CD4-positive, CD25-positive, alpha-beta regulatory T cell (primary cell): ENCODE measurements around the gene PIK3CA. TPM values are rescaled to one million over a fixed set of nuclear protein-coding genes. Genes with fewer than 3 reads are reported as not detected.

ENCODE experiments used
- ATAC-seq, 2 donors: fragments of 150-1000 bp; cut with Tn5 transposase; one replicate each; pipeline ENCODE4 v1.10.0; 2021; ENCODE audit warnings: low read depth in 2 of 2, moderate number of reproducible peaks in 2 of 2, moderate library complexity in 1 of 2
- DNase-seq, 3 donors: peaks; one replicate each; pipeline versions ENCODE4 v3.0.0 to v3.0.0-alpha.2; 2012 to 2022; ENCODE audit warnings: mixed read lengths in 1 of 3
- H3K27ac ChIP-seq: one replicate; pipeline ENCODE4 v1.7.0; 2013; ENCODE audit warnings: mild to moderate bottlenecking, low read length; ENCODE audit not compliant: insufficient read depth, poor library complexity, severe bottlenecking
- H3K27me3 ChIP-seq: one replicate; pipeline ENCODE4 v1.7.0; 2013; ENCODE audit warnings: low read length; ENCODE audit not compliant: control insufficient read depth, insufficient read depth
- H3K36me3 ChIP-seq: one replicate; pipeline ENCODE4 v1.7.0; 2013; ENCODE audit warnings: mild to moderate bottlenecking, low read length, moderate library complexity; ENCODE audit not compliant: control insufficient read depth, insufficient read depth
- H3K4me1 ChIP-seq: 2 replicates; pipeline ENCODE4 v1.7.0; 2013; ENCODE audit warnings: mild to moderate bottlenecking, low read length; ENCODE audit not compliant: insufficient read depth, control insufficient read depth, poor library complexity, severe bottlenecking
- H3K4me3 ChIP-seq: one replicate; pipeline ENCODE4 v1.7.0; 2013; ENCODE audit warnings: low read depth, mild to moderate bottlenecking, low read length, moderate library complexity
- H3K9me3 ChIP-seq, 2 experiments: 1 replicate in 1 of 2; 2 replicates in 1 of 2; pipeline ENCODE4 v1.7.0; 2013; ENCODE audit warnings: low read length in 2 of 2, mild to moderate bottlenecking in 1 of 2, moderate library complexity in 1 of 2; ENCODE audit not compliant: control insufficient read depth in 2 of 2
- H3K27ac Mint-ChIP-seq, 3 donors: one replicate each; pipeline ENCODE4 v1.8.0; 2020 to 2022; ENCODE audit warnings: mild to moderate bottlenecking in 3 of 3, mixed read lengths in 3 of 3, moderate library complexity in 2 of 3
- H3K27me3 Mint-ChIP-seq: one replicate; pipeline ENCODE4 v1.8.0; 2022; ENCODE audit warnings: mild to moderate bottlenecking, mixed read lengths
- H3K36me3 Mint-ChIP-seq: one replicate; pipeline ENCODE4 v1.8.0; 2020; ENCODE audit warnings: mixed read lengths
- H3K4me1 Mint-ChIP-seq, 4 donors: one replicate each; pipeline ENCODE4 v1.8.0; 2020 to 2022; ENCODE audit warnings: mixed read lengths in 4 of 4, mild to moderate bottlenecking in 1 of 4
- H3K4me3 Mint-ChIP-seq, 4 donors: one replicate each; pipeline ENCODE4 v1.8.0; 2020 to 2022; ENCODE audit warnings: mild to moderate bottlenecking in 4 of 4, mixed read lengths in 4 of 4, moderate library complexity in 3 of 4
- H3K9me3 Mint-ChIP-seq, 7 donors: one replicate each; pipeline ENCODE4 v1.8.0; 2020 to 2022; ENCODE audit warnings: mixed read lengths in 7 of 7, mild to moderate bottlenecking in 3 of 7, moderate library complexity in 2 of 7
- polyA plus RNA-seq, 4 donors: library from polyadenylated mRNA; unstranded; fragments of 300-500 nt; fragmentation: Illumina TruSeq; gene quantifications; one replicate each; pipeline ENCODE4 v1.2.3, GENCODE V29; 2021
- total RNA-seq: library from RNA; stranded (reverse); gene quantifications from one replicate; pipeline ENCODE4 v1.2.3, GENCODE V29; 2022

Gene PIK3CA
- total and polyA plus RNA-seq, 5 donors from 2014 or later = 15.8 to 38.0 (median 19.6) TPM

DNA sequence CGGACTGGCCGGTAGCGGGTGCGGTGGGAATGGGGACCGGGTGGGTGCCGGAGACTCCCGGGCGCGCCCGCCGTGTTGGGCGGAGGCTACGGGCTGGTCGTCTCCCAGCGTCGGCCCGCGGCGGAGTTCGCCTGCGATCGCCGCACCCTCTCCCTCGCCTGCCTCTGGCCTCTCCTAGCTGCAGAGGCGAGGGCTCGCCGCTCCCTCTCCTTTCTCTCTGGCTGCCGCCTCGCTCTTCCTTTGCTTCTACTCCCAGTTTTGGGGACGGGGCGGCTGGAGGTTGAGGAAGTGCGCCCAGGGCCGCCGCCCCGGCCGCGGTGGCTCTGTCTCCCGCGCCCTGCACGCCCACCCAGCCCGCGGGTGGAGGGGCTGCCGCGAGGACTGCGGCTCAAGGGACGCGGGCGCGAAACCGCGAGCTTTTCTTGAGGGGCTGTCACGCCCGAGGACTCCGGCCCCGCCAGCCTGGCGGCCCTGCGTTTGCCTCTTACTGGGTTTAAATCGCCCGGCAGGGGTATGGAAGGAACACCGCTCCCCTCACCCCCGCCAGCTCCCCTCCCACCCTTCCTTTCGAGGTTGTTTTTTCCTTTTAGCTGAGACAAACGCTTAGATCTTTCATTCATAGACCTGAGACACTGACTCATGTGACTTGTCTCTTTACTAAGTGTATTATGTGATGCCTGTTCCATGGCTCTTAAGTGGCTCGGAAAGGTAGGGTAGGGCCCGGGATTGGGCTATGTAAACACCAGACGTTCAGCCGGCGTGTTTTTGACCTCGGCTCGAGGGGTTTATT is 654 bp downstream of the PIK3CA start:
- ATAC-seq = peak; percentile 50 to 52
- Histone ChIP-seq H3K4me1 (peaks cover 43% of the 10 kb centered on the region), H3K27me3 (no peaks in the 10 kb centered on the region), H3K9me3 (no peaks in the 10 kb centered on the region), H3K36me3 (no peaks in the 10 kb centered on the region), H3K4me3 (peak overlapping the region; percentile 96), H3K27ac (peak overlapping the region; percentile 96)
- Mint-ChIP-seq H3K9me3 (no peaks in the 10 kb centered on the region), H3K27ac (peak overlapping the region; percentile 97 to 99 (median 98)), H3K4me1 (peaks cover 11 to 46% (median 33%) of the 10 kb centered on the region in 4 donors), H3K27me3 (peaks cover 7% of the 10 kb centered on the region), H3K4me3 (peak overlapping the region; percentile 93 to 100 (median 98)), H3K36me3 (no peaks in the 10 kb centered on the region)
- DNase-seq = peak; percentile 60 to 86 (median 71)

DNA sequence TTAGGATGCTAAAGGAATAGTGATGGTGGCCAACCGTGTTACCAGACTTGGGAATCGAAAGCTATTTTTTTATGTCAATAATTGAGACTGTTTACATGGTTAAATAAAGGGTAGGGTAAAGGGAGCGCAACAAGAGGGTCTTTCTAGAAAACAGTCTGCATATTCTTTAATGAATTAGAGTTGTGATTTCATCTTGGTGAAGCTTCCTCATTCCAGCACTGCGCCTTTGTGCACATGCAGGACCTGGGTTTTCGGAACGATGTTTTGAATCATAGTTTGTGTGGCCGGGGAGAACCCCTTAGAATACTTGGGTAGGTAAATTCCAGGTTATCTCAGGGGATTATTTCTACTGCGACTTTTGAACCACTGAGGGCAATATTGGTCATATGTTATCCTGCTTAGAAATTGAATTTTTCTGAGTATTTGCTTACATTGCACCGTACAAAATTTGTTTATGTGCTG is 1.3 kb downstream of the PIK3CA start:
- ATAC-seq = no peak
- peak in 2 of 3 donors; percentile 38 to 56 for DNase-seq
- peaks cover 43% of the 10 kb centered on the region for H3K4me1 ChIP-seq
- Mint-ChIP-seq H3K27me3 (peaks cover 4% of the 10 kb centered on the region), H3K36me3 (no peaks in the 10 kb centered on the region), H3K4me1 (peaks cover 11 to 52% (median 34%) of the 10 kb centered on the region in 4 donors), H3K4me3 (peak overlapping the region; percentile 93 to 100 (median 98)), H3K27ac (peak overlapping the region; percentile 97 to 99 (median 98)), H3K9me3 (no peaks in the 10 kb centered on the region)
- peak overlapping the region; percentile 96 for H3K27ac ChIP-seq
- H3K27me3 ChIP-seq = no peaks in the 10 kb centered on the region
- H3K9me3 ChIP-seq = no peaks in the 10 kb centered on the region
- H3K4me3 ChIP-seq = peak overlapping the region; percentile 96
- H3K36me3 ChIP-seq = no peaks in the 10 kb centered on the region

DNA sequence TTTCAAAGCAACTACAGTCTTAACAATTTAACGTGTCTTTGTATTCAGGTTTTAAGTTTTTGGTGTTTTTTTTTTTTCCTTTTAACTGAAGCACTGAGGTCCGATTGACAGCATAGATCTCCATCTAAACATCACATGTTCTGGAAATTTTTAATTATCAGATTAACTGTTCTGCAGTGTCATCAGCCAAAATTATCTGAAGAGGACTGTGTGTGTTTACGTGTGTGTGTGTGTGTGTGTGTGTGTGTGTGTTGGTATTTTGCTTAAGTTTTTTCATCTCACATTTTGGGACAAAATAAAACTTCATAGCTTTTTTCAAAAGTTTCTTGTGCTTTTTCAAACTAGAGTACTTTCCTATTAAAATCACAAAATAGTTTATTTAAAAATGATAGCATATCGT is 1.8 kb downstream of the PIK3CA start:
- peak overlapping the region; percentile 96 for H3K4me3 ChIP-seq

DNA sequence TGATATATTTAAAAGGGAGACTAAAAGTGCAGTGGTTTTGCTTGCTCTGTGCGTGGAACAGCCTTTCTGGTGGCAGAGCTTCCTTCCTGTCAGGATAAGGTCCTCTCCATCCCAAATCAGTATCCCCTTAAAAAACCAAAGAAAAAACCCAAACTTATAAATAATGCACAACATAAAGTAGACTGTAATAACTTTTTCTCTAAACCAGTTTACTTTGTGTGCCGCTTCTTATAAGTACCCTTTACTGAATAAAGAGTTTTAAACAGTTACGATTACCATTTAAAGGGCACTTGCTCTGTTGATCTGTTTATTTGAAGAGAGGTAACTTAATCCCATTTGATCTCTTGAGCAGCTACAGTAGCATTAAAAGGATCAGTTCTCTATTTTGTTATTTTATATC is 2.5 kb downstream of the PIK3CA start:
- H3K4me1 ChIP-seq = peaks cover 45% of the 10 kb centered on the region
- Mint-ChIP-seq H3K4me1 (peaks cover 15 to 58% (median 36%) of the 10 kb centered on the region in 4 donors), H3K27ac (no peak overlapping the region), H3K4me3 (peak overlapping the region; percentile 33 to 78 (median 44)), H3K36me3 (no peaks in the 10 kb centered on the region), H3K27me3 (peaks cover 1% of the 10 kb centered on the region), H3K9me3 (no peaks in the 10 kb centered on the region)
- no peak overlapping the region for H3K27ac ChIP-seq
- no peaks in the 10 kb centered on the region for H3K36me3 ChIP-seq
- peak overlapping the region; percentile 96 for H3K4me3 ChIP-seq
- no peak for ATAC-seq
- no peaks in the 10 kb centered on the region for H3K9me3 ChIP-seq
- H3K27me3 ChIP-seq = no peaks in the 10 kb centered on the region
- DNase-seq = no peak

More for the DNA sequence above, 1.8 kb downstream of the PIK3CA start:
- Mint-ChIP-seq H3K36me3 (no peaks in the 10 kb centered on the region), H3K9me3 (no peaks in the 10 kb centered on the region), H3K27ac (peak overlapping the region; percentile 97 to 99 (median 98)), H3K4me1 (peaks cover 15 to 57% (median 35%) of the 10 kb centered on the region in 4 donors), H3K27me3 (peaks cover 4% of the 10 kb centered on the region), H3K4me3 (peak overlapping the region; percentile 93 to 100 (median 98))
- ATAC-seq (no peak), DNase-seq (no peak)
- Histone ChIP-seq H3K9me3 (no peaks in the 10 kb centered on the region), H3K27me3 (no peaks in the 10 kb centered on the region), H3K36me3 (no peaks in the 10 kb centered on the region), H3K27ac (peak overlapping the region; percentile 96), H3K4me1 (peaks cover 43% of the 10 kb centered on the region)

DNA sequence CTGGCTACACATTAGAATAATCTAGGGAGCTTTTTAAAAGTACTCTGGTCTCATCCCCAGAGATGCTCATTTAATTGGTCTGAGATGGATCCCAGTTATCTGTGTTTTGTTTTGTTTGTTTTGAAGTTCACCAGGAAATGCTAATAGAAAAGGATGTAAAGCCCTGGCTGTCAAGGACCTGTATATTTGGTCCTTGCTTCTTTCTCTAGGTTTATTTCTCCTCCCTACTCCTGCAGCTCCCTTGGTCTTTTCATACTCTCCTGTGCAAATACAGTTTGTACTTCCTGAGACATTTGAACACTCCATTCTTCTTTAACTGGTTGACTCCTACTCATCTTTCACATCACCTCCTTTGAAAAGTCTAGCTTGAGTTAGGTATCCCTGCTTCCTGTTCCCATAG is 3.3 kb downstream of the PIK3CA start:
- no peak for ATAC-seq
- no peaks in the 10 kb centered on the region for H3K27me3 ChIP-seq
- no peaks in the 10 kb centered on the region for H3K9me3 ChIP-seq
- H3K36me3 Mint-ChIP-seq = no peaks in the 10 kb centered on the region
- no peak for DNase-seq
- peaks cover 23 to 67% (median 44%) of the 10 kb centered on the region in 4 donors for H3K4me1 Mint-ChIP-seq
- H3K4me3 Mint-ChIP-seq = peak overlapping the region; percentile 30 to 78 (median 51)
- H3K9me3 Mint-ChIP-seq = no peaks in the 10 kb centered on the region
- no peak overlapping the region for H3K27ac ChIP-seq
- H3K4me1 ChIP-seq = peaks cover 48% of the 10 kb centered on the region
- no peaks in the 10 kb centered on the region for H3K27me3 Mint-ChIP-seq
- H3K36me3 ChIP-seq = no peaks in the 10 kb centered on the region
- H3K27ac Mint-ChIP-seq = no peak overlapping the region
- peak overlapping the region; percentile 16 for H3K4me3 ChIP-seq

DNA sequence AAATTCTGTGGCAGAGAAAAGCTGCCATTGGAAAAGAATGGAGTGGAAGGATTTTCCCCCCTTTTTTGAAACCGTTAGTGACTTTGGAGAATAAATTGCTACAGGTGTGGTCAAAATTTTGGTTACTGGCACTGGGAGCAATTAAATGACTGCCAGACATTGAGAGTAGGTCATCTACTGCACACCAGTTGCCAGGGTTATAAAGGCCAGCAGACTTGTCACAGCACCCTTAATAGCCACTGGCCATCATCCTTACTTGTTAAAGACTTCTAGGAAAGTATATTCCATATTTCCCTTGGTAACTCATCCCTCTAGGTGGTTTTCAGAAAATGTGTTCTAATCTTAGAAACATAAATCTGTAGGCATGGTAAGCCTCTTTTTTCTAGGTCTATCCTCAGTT is 8.0 kb downstream of the PIK3CA start:
- DNase-seq = no peak
- Histone ChIP-seq H3K36me3 (no peaks in the 10 kb centered on the region), H3K4me3 (no peak overlapping the region), H3K27ac (no peak overlapping the region), H3K27me3 (no peaks in the 10 kb centered on the region), H3K9me3 (no peaks in the 10 kb centered on the region), H3K4me1 (peaks cover 40% of the 10 kb centered on the region)
- Mint-ChIP-seq H3K27me3 (no peaks in the 10 kb centered on the region), H3K4me1 (peaks cover 44 to 88% (median 60%) of the 10 kb centered on the region in 4 donors), H3K36me3 (peaks cover 2% of the 10 kb centered on the region), H3K9me3 (peaks cover 0 to under 1% (median 0%) of the 10 kb centered on the region in 7 donors), H3K4me3 (peak overlapping the region in 1 of 4 donors; percentile 20), H3K27ac (peak overlapping the region in 1 of 3 donors; percentile 29)
- no peak for ATAC-seq

DNA sequence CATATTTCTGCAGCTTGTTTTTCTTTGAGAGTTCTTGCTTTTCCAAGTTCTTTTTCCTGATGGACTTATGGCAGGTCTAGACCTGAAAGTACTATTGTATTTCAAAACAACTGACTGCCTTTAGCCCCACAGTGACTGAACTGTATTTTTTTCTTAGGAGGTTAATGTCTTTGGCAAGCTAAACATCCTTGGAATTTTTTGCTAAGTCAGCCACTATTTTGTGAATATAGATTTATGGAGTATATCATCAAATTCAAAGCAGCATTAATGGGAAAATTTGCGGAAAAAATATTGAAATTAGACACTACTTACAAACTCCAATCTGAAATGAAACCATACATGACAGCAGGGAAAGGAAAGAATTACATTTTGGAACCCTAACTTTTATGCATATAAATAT is 8.6 kb downstream of the PIK3CA start:
- no peaks in the 10 kb centered on the region for H3K36me3 ChIP-seq
- Mint-ChIP-seq H3K4me3 (peak overlapping the region in 1 of 4 donors; percentile 19), H3K27me3 (no peaks in the 10 kb centered on the region), H3K9me3 (peaks cover 0 to 1% (median 0%) of the 10 kb centered on the region in 7 donors), H3K4me1 (peaks cover 41 to 86% (median 56%) of the 10 kb centered on the region in 4 donors), H3K27ac (peak overlapping the region in 1 of 3 donors; percentile 29), H3K36me3 (peaks cover 4% of the 10 kb centered on the region)
- ATAC-seq = no peak
- DNase-seq = no peak
- H3K27me3 ChIP-seq = no peaks in the 10 kb centered on the region
- no peak overlapping the region for H3K4me3 ChIP-seq
- H3K27ac ChIP-seq = no peak overlapping the region
- peaks cover 39% of the 10 kb centered on the region for H3K4me1 ChIP-seq
- H3K9me3 ChIP-seq = no peaks in the 10 kb centered on the region
